Effector memory CD8-positive, alpha-beta T cell (primary cell): ENCODE data around the gene JHY.
A peak's percentile ranks its signal among the peaks of the same experiment; 100 is the strongest.
"Not testable (repeated sequence)": the region's sequence is repeated elsewhere in the genome, so short reads cannot be mapped to it uniquely, and the experiment has no call there.

Experiments
- ATAC-seq: fragments of 150-1000 bp; cut with Tn5 transposase; replicated peaks from 2 replicates; pipeline ENCODE4 v1.10.0; 2021; ENCODE audit warnings: mild to moderate bottlenecking, moderate library complexity
- DNase-seq, 3 experiments: peaks; one replicate each; pipeline ENCODE4 v3.0.0; 2021
- H3K27ac Mint-ChIP-seq, 2 donors: one replicate each; pipeline ENCODE4 v1.8.0; 2022; ENCODE audit warnings: mild to moderate bottlenecking in 2 of 2, mixed read lengths in 2 of 2, moderate library complexity in 2 of 2
- H3K27me3 Mint-ChIP-seq, 2 donors: one replicate each; pipeline ENCODE4 v1.8.0; 2022; ENCODE audit warnings: mixed read lengths in 2 of 2
- H3K36me3 Mint-ChIP-seq: one replicate; pipeline ENCODE4 v1.8.0; 2022; ENCODE audit warnings: mild to moderate bottlenecking, moderate library complexity, mixed read lengths; ENCODE audit not compliant: insufficient read depth
- H3K4me1 Mint-ChIP-seq, 2 donors: one replicate each; pipeline ENCODE4 v1.8.0; 2022; ENCODE audit warnings: low read depth in 2 of 2, mixed read lengths in 2 of 2
- H3K4me3 Mint-ChIP-seq, 2 donors: one replicate each; pipeline ENCODE4 v1.8.0; 2022; ENCODE audit warnings: mild to moderate bottlenecking in 2 of 2, mixed read lengths in 2 of 2, moderate library complexity in 2 of 2
- H3K9me3 Mint-ChIP-seq, 2 donors: one replicate each; pipeline ENCODE4 v1.8.0; 2022; ENCODE audit warnings: mixed read lengths in 2 of 2

JHY gene

DNA sequence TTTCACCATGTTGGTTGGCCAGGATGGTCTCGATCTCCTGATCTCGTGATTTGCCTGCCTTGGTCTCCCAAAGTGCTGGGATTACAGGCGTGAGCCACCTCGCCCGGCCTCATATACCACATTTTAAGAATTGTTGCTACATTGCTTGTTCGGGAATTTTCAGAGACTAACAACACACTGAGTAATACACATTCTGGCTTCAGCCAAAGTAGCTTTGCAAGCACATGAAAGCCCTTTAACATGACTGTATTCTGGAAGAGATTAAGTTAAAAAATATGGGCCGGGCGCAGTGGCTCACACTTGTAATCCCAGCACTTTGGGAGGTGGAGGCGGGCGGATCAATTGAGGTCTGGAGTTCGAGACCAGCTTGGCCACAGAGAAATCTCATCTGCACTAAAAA, 29.3 kb upstream of the JHY start:
- peaks cover 45 to 64% of the 10 kb centered on the region in 2 donors for H3K4me1 Mint-ChIP-seq
- DNase-seq (no peak), ATAC-seq (no peak)
- H3K27me3 Mint-ChIP-seq = no peaks in the 10 kb centered on the region
- H3K27ac Mint-ChIP-seq = peak overlapping the region in 1 of 2 donors; percentile 36
- no peaks in the 10 kb centered on the region for H3K9me3 Mint-ChIP-seq
- peak overlapping the region in 1 of 2 donors; percentile 17 for H3K4me3 Mint-ChIP-seq
- peaks cover 61% of the 10 kb centered on the region for H3K36me3 Mint-ChIP-seq

- peaks cover 41 to 56% of the 10 kb centered on the region in 2 donors for H3K4me1 Mint-ChIP-seq
- H3K36me3 Mint-ChIP-seq = peaks cover 68% of the 10 kb centered on the region
- H3K9me3 Mint-ChIP-seq = no peaks in the 10 kb centered on the region
- DNase-seq (peak; percentile 62 to 68 (median 67)), ATAC-seq (no peak)
- H3K27me3 Mint-ChIP-seq = no peaks in the 10 kb centered on the region
- H3K4me3 Mint-ChIP-seq = no peak overlapping the region
- H3K27ac Mint-ChIP-seq = no peak overlapping the region
These were observed 28.6 kb upstream of the JHY start for GRCh38 chr11:122853971-122854446.

GRCh38 chr11:122861631-122862030, 20.9 kb upstream of the JHY start:
- ATAC-seq = no peak
- no peak for DNase-seq
- Mint-ChIP-seq H3K9me3 (no peaks in the 10 kb centered on the region), H3K27ac (no peak overlapping the region), H3K4me3 (no peak overlapping the region), H3K4me1 (peaks cover 6 to 12% of the 10 kb centered on the region in 2 donors), H3K27me3 (no peaks in the 10 kb centered on the region), H3K36me3 (peaks cover 68% of the 10 kb centered on the region)

- Mint-ChIP-seq H3K4me3 (no peak overlapping the region), H3K27ac (no peak overlapping the region), H3K27me3 (no peaks in the 10 kb centered on the region), H3K4me1 (peaks cover 2 to 7% of the 10 kb centered on the region in 2 donors), H3K9me3 (no peaks in the 10 kb centered on the region), H3K36me3 (peaks cover 70% of the 10 kb centered on the region)
- no peak for ATAC-seq
- no peak for DNase-seq
These were observed 20.5 kb upstream of the JHY start for GRCh38 chr11:122862091-122862490.

DNA sequence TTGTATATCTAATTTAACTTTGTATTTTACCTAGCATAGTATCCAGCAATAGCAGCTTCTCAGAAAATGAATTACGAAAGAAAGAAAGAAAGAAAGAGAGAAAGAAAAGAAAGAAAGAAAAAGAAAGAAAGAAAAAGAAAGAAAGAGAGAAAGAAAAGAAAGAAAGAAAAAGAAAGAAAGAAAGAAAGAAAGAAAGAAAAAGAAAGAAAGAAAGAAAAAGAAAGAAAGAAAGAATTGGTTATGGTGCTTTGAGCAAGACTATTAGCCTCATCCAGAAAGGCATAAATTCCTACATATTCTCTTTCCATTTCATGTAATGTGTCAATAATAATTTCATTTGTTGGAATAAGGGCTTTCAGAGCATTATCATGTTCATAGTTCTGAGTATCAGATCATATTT, 19.4 kb upstream of the JHY start:
- not testable (repeated sequence) for H3K27me3 Mint-ChIP-seq, H3K4me1 Mint-ChIP-seq, DNase-seq, H3K9me3 Mint-ChIP-seq, ATAC-seq, H3K4me3 Mint-ChIP-seq
- peaks cover 72% of the 10 kb centered on the region for H3K36me3 Mint-ChIP-seq
- H3K27ac Mint-ChIP-seq = peak overlapping the region; percentile 4 to 70

DNA sequence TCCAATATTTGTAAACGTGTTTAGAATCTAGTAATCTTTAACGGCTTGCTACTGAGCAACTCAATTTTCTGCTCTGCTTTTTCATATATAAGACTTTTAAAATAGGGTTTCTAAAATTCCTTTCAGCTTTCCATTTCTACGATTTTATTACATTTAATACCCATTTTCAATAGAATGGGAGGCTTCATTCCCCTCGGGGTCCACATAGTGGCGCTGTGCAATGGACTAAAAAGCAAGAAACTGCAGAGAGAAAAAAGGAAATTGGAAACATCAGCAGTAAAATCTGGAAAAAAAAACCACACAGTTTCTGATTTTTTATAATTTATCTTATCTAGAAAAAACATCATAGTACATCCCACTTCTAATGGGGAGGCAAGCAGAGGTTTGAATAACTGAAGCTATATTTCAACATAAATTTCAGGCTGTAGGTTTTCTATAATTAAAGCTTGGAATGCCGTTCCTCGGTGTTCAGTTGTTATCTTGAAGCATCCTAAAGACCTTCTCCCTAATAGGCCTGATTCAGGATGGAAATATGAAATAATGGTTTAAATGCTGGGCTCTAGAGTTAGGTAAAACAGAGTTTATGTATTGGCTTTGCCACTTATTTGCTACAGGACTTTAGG, 18.7 kb upstream of the JHY start:
- peaks cover 71% of the 10 kb centered on the region for H3K36me3 Mint-ChIP-seq
- H3K27ac Mint-ChIP-seq = peak overlapping the region in 1 of 2 donors; percentile 72
- no peaks in the 10 kb centered on the region for H3K9me3 Mint-ChIP-seq
- DNase-seq (peak in 2 of 3 experiments; percentile 17 to 27), ATAC-seq (no peak)
- H3K4me1 Mint-ChIP-seq = peaks cover 1 to 7% of the 10 kb centered on the region in 2 donors
- H3K4me3 Mint-ChIP-seq = no peak overlapping the region
- H3K27me3 Mint-ChIP-seq = no peaks in the 10 kb centered on the region

DNA sequence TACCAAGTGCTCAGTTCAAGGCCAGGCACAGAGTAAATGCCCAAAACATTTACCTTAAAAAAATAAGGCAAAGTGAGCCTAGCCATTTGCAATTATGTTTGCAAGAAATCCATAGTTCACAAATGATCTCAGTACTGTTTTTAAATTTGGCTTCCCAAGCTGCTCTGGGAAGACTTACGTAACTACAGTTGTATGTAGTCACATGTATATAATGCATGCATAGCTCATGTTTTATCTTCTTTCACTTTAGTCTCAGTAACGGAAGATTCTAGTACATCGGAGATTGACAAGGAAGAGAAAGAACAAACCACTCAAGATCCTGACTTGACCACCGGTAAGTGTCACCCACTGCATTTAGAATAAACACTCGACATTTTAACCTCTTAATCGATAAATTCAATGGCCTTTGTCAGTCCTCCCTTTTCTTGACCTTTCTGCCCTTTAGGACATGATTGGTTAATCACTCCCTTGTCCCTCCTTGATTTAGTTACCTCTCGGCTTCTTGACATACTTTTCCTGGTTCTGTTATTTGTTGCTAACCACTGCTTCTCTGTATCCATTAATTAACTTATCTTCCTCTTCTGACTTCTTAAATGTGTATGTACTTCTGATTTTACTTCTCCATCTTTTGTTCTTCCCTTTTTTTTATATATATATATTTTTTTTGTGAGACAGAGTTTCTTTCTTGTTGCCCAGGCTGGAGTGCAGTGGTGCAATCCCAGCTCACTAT, 18.0 kb upstream of the JHY start:
- H3K4me1 Mint-ChIP-seq = peaks cover 1 to 12% of the 10 kb centered on the region in 2 donors
- H3K9me3 Mint-ChIP-seq = no peaks in the 10 kb centered on the region
- no peaks in the 10 kb centered on the region for H3K27me3 Mint-ChIP-seq
- no peak for ATAC-seq
- H3K27ac Mint-ChIP-seq = peak overlapping the region in 1 of 2 donors; percentile 72
- no peak overlapping the region for H3K4me3 Mint-ChIP-seq
- no peak for DNase-seq
- H3K36me3 Mint-ChIP-seq = peaks cover 68% of the 10 kb centered on the region

DNA sequence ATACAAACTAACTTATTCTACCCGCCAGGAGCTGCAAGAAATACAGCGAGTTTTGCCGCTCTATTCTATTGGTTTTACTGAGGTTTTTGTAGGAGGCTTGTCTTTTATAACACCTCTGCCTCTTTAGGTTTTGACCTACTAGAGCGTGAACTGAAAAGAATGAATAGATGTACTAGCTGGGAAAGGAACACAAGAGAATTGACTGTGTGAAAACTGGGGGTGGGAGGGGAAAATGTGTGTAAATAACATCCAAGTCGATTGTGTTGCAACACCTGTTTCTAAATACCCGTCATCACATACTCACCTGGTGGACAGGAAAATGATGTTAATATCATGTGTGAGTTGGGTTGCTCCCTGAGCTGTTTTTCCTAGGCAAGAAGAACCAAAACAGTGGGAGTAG, 12.9 kb upstream of the JHY start:
- DNase-seq = no peak
- Mint-ChIP-seq H3K27me3 (no peaks in the 10 kb centered on the region), H3K4me1 (peaks cover 3 to 12% of the 10 kb centered on the region in 2 donors), H3K9me3 (no peaks in the 10 kb centered on the region), H3K36me3 (peaks cover 63% of the 10 kb centered on the region), H3K4me3 (no peak overlapping the region), H3K27ac (peak overlapping the region in 1 of 2 donors; percentile 78)
- no peak for ATAC-seq

DNA sequence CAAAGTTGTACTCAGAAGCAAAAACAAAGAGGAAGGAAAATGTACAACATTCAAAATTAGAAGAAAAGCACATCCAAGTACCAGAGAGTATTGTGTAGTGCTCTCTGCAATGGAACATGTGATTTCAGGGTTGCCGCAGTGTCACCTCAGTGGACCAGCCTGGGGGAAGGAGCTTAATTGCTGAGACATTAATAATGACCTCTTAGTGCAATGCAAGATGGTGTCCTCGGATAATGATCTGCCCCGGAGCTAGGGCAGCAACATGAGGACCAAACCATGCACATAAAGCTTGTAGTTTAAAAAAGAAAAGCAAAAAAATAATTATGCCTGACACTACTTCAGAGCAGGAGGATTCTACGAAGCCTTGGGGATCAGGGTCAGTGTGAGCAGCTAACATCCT, 11.3 kb upstream of the JHY start:
- Mint-ChIP-seq H3K27me3 (no peaks in the 10 kb centered on the region), H3K4me1 (peaks cover 3 to 18% of the 10 kb centered on the region in 2 donors), H3K36me3 (peaks cover 46% of the 10 kb centered on the region), H3K9me3 (no peaks in the 10 kb centered on the region), H3K4me3 (no peak overlapping the region), H3K27ac (peak overlapping the region in 1 of 2 donors; percentile 61)
- DNase-seq = no peak
- ATAC-seq = no peak

GRCh38 chr11:122872046-122872445, 10.5 kb upstream of the JHY start:
- Mint-ChIP-seq H3K4me3 (no peak overlapping the region), H3K27me3 (no peaks in the 10 kb centered on the region), H3K27ac (peak overlapping the region in 1 of 2 donors; percentile 35), H3K36me3 (peaks cover 39% of the 10 kb centered on the region), H3K4me1 (peaks cover 3 to 22% of the 10 kb centered on the region in 2 donors), H3K9me3 (no peaks in the 10 kb centered on the region)
- ATAC-seq (no peak), DNase-seq (no peak)

DNA sequence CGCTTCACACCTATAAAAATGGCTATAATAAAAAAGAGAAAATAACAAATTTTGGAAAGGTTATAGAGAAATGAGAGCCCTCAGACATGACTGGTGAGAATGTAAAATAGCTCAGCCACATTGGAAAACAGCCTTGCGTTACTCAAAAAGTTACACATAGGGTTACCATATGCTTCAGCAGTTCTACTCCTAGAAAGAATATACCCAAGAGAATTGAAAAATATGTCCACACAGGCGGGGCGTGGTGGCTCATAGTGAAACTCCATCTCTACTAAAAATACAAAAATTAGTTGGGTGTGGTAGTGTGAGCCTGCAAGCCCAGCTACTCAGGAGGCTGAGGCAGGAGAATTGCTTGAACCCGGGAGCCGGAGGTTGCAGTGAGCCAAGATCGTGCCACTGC, 7.6 kb upstream of the JHY start:
- peak overlapping the region in 1 of 2 donors; percentile 45 for H3K4me3 Mint-ChIP-seq
- H3K4me1 Mint-ChIP-seq = peaks cover 12 to 25% of the 10 kb centered on the region in 2 donors
- H3K36me3 Mint-ChIP-seq = peaks cover 15% of the 10 kb centered on the region
- no peak overlapping the region for H3K27ac Mint-ChIP-seq
- H3K27me3 Mint-ChIP-seq = no peaks in the 10 kb centered on the region
- H3K9me3 Mint-ChIP-seq = no peaks in the 10 kb centered on the region
- ATAC-seq = no peak
- no peak for DNase-seq

GRCh38 chr11:122877732-122878131, 4.8 kb upstream of the JHY start:
- Mint-ChIP-seq H3K27me3 (no peaks in the 10 kb centered on the region), H3K36me3 (peaks cover 6% of the 10 kb centered on the region), H3K9me3 (no peaks in the 10 kb centered on the region), H3K27ac (peak overlapping the region; percentile 84 to 85), H3K4me1 (peaks cover 24 to 33% of the 10 kb centered on the region in 2 donors), H3K4me3 (peak overlapping the region; percentile 65 to 77)
- ATAC-seq = peak; percentile 39
- DNase-seq = no peak

- H3K27ac Mint-ChIP-seq = peak overlapping the region in 1 of 2 donors; percentile 41
- no peaks in the 10 kb centered on the region for H3K27me3 Mint-ChIP-seq
- H3K9me3 Mint-ChIP-seq = no peaks in the 10 kb centered on the region
- DNase-seq (no peak), ATAC-seq (no peak)
- no peak overlapping the region for H3K4me3 Mint-ChIP-seq
- peaks cover 32 to 38% of the 10 kb centered on the region in 2 donors for H3K4me1 Mint-ChIP-seq
- H3K36me3 Mint-ChIP-seq = peaks cover 6% of the 10 kb centered on the region
These were observed 2.8 kb upstream of the JHY start for GRCh38 chr11:122879785-122880184.
